HG03354 (cell line): ENCODE measurements around the gene CYP26B1.

Source experiments
- ATAC-seq: cut with Tn5 transposase; IDR thresholded peaks from one replicate; pipeline ENCODE4 v1.9.1; 2021; ENCODE audit warnings: mild to moderate bottlenecking; ENCODE audit not compliant: unreplicated experiment, poor library complexity, severe bottlenecking

Gene CYP26B1

GRCh38 chr2:72131916-72132841 is 15.5 kb downstream of the CYP26B1 start:
- no peak for ATAC-seq

GRCh38 chr2:72131371-72131891 is 16.2 kb downstream of the CYP26B1 start:
- no peak for ATAC-seq

GRCh38 chr2:72130659-72131360 is 16.9 kb downstream of the CYP26B1 start:
- no peak for ATAC-seq

- ATAC-seq, result no peak
Observed at GRCh38 chr2:72129681-72130340, 17.9 kb downstream of the CYP26B1 start.

- no peak for ATAC-seq
Observed at GRCh38 chr2:72128843-72129227, 18.8 kb downstream of the CYP26B1 start.

- ATAC-seq, result no peak
Observed at GRCh38 chr2:72128059-72128842, 19.4 kb downstream of the CYP26B1 start.

GRCh38 chr2:72127401-72128058 is 20.1 kb downstream of the CYP26B1 start:
- ATAC-seq, result no peak

GRCh38 chr2:72126186-72127100 is 21.2 kb downstream of the CYP26B1 start:
- ATAC-seq, result no peak

GRCh38 chr2:72124376-72124775 is 23.3 kb downstream of the CYP26B1 start:
- ATAC-seq, result no peak

GRCh38 chr2:72121153-72121552 is 26.5 kb downstream of the CYP26B1 start:
- no peak for ATAC-seq

GRCh38 chr2:72118951-72119350 is 28.7 kb downstream of the CYP26B1 start:
- ATAC-seq, result no peak

GRCh38 chr2:72118386-72118785 is 29.3 kb downstream of the CYP26B1 start:
- ATAC-seq, result no peak

- ATAC-seq, result no peak
Observed at GRCh38 chr2:72117718-72118117, 29.9 kb downstream of the CYP26B1 start.

GRCh38 chr2:72117029-72117428 is 30.6 kb downstream of the CYP26B1 start:
- no peak for ATAC-seq

GRCh38 chr2:72116081-72116533 is 31.6 kb downstream of the CYP26B1 start:
- no peak for ATAC-seq

- no peak for ATAC-seq
Observed at GRCh38 chr2:72115110-72116080, 32.3 kb downstream of the CYP26B1 start.

GRCh38 chr2:72114693-72115051 is 33.0 kb downstream of the CYP26B1 start:
- no peak for ATAC-seq
